Nephron (organoid): ENCODE measurements around the gene OR8B4.

Experiments
- H3K27ac Mint-ChIP-seq, 3 experiments: 2 replicates each; pipeline ENCODE4 v1.8.0; 2020; ENCODE audit warnings: mixed read lengths in 3 of 3, mild to moderate bottlenecking in 2 of 3, moderate library complexity in 1 of 3
- H3K27me3 Mint-ChIP-seq: 2 replicates; pipeline ENCODE4 v1.8.0; 2021; ENCODE audit warnings: low read depth, mild to moderate bottlenecking, moderate library complexity, mixed read lengths
- H3K36me3 Mint-ChIP-seq: 2 replicates; pipeline ENCODE4 v1.8.0; 2020; ENCODE audit warnings: low read depth, mixed read lengths
- H3K4me1 Mint-ChIP-seq: 2 replicates; pipeline ENCODE4 v1.8.0; 2020; ENCODE audit warnings: mixed read lengths
- H3K4me3 Mint-ChIP-seq, 3 experiments: 2 replicates each; pipeline ENCODE4 v1.8.0; 2020; ENCODE audit warnings: mild to moderate bottlenecking in 3 of 3, mixed read lengths in 3 of 3, moderate library complexity in 2 of 3
- H3K9me3 Mint-ChIP-seq: 2 replicates; pipeline ENCODE4 v1.8.0; 2020; ENCODE audit warnings: mixed read lengths
- CTCF ChIP-seq, 3 experiments: fragments of 200-600 bp; sonication (generic); IDR thresholded peaks; one replicate each; pipeline ENCODE4 v1.5.0; 2021; ENCODE audit warnings: antibody characterized with exemption in 3 of 3; ENCODE audit not compliant: unreplicated experiment in 3 of 3

OR8B4 gene

GRCh38 chr11:124424384-124424921, at the start of gene OR8B4:
OR8B4 (minus strand) TSS chr11:124424871; CDS start chr11:124424871, 0 bp downstream.
- peaks cover 9% of the 10 kb centered on the region for H3K9me3 Mint-ChIP-seq
- H3K27me3 Mint-ChIP-seq = no peaks in the 10 kb centered on the region
- H3K36me3 Mint-ChIP-seq = no peaks in the 10 kb centered on the region
- TF ChIP-seq CTCF (IDR thresholded peaks at IDR 0.05; ENCODE audit: unreplicated experiment in 3 of 3) = no peak
- H3K4me3 Mint-ChIP-seq = no peak within 1 kb of the TSS
- peaks cover 6% of the 10 kb centered on the region for H3K4me1 Mint-ChIP-seq
- H3K27ac Mint-ChIP-seq = no peak within 1 kb of the TSS

- no peaks in the 10 kb centered on the region for H3K27me3 Mint-ChIP-seq
- no peaks in the 10 kb centered on the region for H3K36me3 Mint-ChIP-seq
- no peak for TF ChIP-seq CTCF (IDR thresholded peaks at IDR 0.05; ENCODE audit: unreplicated experiment in 3 of 3)
- H3K9me3 Mint-ChIP-seq = no peaks in the 10 kb centered on the region
- no peak overlapping the region for H3K27ac Mint-ChIP-seq
- no peak overlapping the region for H3K4me3 Mint-ChIP-seq
- H3K4me1 Mint-ChIP-seq = peaks cover 13% of the 10 kb centered on the region
These were observed 49.4 kb upstream of the OR8B4 start for GRCh38 chr11:124474079-124474478.

GRCh38 chr11:124473476-124473875, 48.8 kb upstream of the OR8B4 start:
- Mint-ChIP-seq H3K4me3 (no peak overlapping the region), H3K4me1 (peaks cover 13% of the 10 kb centered on the region), H3K36me3 (no peaks in the 10 kb centered on the region), H3K27me3 (no peaks in the 10 kb centered on the region), H3K9me3 (no peaks in the 10 kb centered on the region), H3K27ac (peak overlapping the region in 1 of 3 experiments; percentile 54)
- TF ChIP-seq CTCF (IDR thresholded peaks at IDR 0.05; ENCODE audit: unreplicated experiment in 3 of 3) = no peak

GRCh38 chr11:124470561-124471227, 46.0 kb upstream of the OR8B4 start:
- TF ChIP-seq CTCF (IDR thresholded peaks at IDR 0.05; ENCODE audit: unreplicated experiment in 3 of 3) = no peak
- peak overlapping the region in 2 of 3 experiments; percentile 5 to 22 for H3K4me3 Mint-ChIP-seq
- H3K27ac Mint-ChIP-seq = peak overlapping the region; percentile 63 to 93 (median 90)
- no peaks in the 10 kb centered on the region for H3K27me3 Mint-ChIP-seq
- H3K36me3 Mint-ChIP-seq = no peaks in the 10 kb centered on the region
- H3K9me3 Mint-ChIP-seq = no peaks in the 10 kb centered on the region
- peaks cover 13% of the 10 kb centered on the region for H3K4me1 Mint-ChIP-seq

- no peaks in the 10 kb centered on the region for H3K36me3 Mint-ChIP-seq
- no peak for TF ChIP-seq CTCF (IDR thresholded peaks at IDR 0.05; ENCODE audit: unreplicated experiment in 3 of 3)
- peaks cover 13% of the 10 kb centered on the region for H3K4me1 Mint-ChIP-seq
- no peak overlapping the region for H3K27ac Mint-ChIP-seq
- no peak overlapping the region for H3K4me3 Mint-ChIP-seq
- no peaks in the 10 kb centered on the region for H3K9me3 Mint-ChIP-seq
- H3K27me3 Mint-ChIP-seq = no peaks in the 10 kb centered on the region
These were observed 42.8 kb upstream of the OR8B4 start for GRCh38 chr11:124467381-124467927.
